GM21786 (cell line): ENCODE data around the gene CFAP46.

Experiments
- ATAC-seq: cut with Tn5 transposase; IDR thresholded peaks from one replicate; pipeline ENCODE4 v1.9.1; 2021; ENCODE audit not compliant: unreplicated experiment

CFAP46 gene

GRCh38 chr10:132882069-132882951, 60.1 kb downstream of the CFAP46 start:
- ATAC-seq: no peak

- ATAC-seq: no peak
Observed at GRCh38 chr10:132881186-132881920, 61.0 kb downstream of the CFAP46 start.

GRCh38 chr10:132880128-132880981, 62.0 kb downstream of the CFAP46 start:
- ATAC-seq: no peak

GRCh38 chr10:132879408-132880127, 62.8 kb downstream of the CFAP46 start:
- no peak for ATAC-seq

- ATAC-seq: no peak
Observed at GRCh38 chr10:132878730-132879407, 63.5 kb downstream of the CFAP46 start.

- ATAC-seq: no peak
Observed at GRCh38 chr10:132878091-132878729, 64.2 kb downstream of the CFAP46 start.

- ATAC-seq: no peak
Observed at GRCh38 chr10:132877473-132877872, 64.9 kb downstream of the CFAP46 start.

- ATAC-seq: no peak
Observed at GRCh38 chr10:132876993-132877431, 65.4 kb downstream of the CFAP46 start.

- ATAC-seq: no peak
Observed at GRCh38 chr10:132876131-132876860, 66.1 kb downstream of the CFAP46 start.

- ATAC-seq: no peak
Observed at GRCh38 chr10:132875435-132875834, 66.9 kb downstream of the CFAP46 start.

- no peak for ATAC-seq
Observed at GRCh38 chr10:132873395-132873794, 69.0 kb downstream of the CFAP46 start.

GRCh38 chr10:132872658-132873057, 69.7 kb downstream of the CFAP46 start:
- no peak for ATAC-seq

- no peak for ATAC-seq
Observed at GRCh38 chr10:132870426-132870825, 71.9 kb downstream of the CFAP46 start.

- no peak for ATAC-seq
Observed at GRCh38 chr10:132869621-132870020, 72.7 kb downstream of the CFAP46 start.

GRCh38 chr10:132868995-132869394, 73.4 kb downstream of the CFAP46 start:
- ATAC-seq: no peak

- no peak for ATAC-seq
Observed at GRCh38 chr10:132867801-132868644, 74.3 kb downstream of the CFAP46 start.

GRCh38 chr10:132866601-132867381, 75.6 kb downstream of the CFAP46 start:
- ATAC-seq: no peak
